Left forelimb (tissue), 1 donor: Measurements from ENCODE around the gene PCSK2.

ENCODE experiments used
- DNase-seq: peaks from one replicate; pipeline ENCODE4 v3.0.0-alpha.2; 2018; ENCODE audit warnings: low spot score

The PCSK2 gene

GRCh38 chr20:17446171-17446570 lies 219.3 kb downstream of the PCSK2 start:
- DNase-seq = no peak

- DNase-seq = no peak
These were observed 221.2 kb downstream of the PCSK2 start for GRCh38 chr20:17448071-17448470.

DNA sequence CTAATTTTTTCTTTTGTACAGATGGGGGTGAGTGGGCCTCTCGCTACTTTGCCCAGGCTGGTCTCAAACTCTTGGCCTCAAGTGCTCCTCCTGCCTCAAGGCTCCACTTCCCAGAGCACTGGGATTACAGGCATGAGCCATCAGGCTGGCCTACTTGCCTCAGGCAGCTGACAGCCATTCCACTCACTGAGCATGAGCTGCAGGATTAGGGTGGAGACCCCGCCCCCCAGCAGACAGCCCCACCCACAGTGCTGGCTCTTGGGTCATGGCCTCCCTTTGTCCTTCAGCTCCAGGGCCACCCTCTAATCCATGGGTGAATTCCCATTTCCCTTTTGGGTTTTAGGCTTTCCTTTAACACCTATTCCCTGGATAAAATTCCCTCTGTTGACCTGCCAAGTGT lies 222.2 kb downstream of the PCSK2 start:
- no peak for DNase-seq

- DNase-seq = no peak
These were observed 225.6 kb downstream of the PCSK2 start for GRCh38 chr20:17452441-17452840.

DNA sequence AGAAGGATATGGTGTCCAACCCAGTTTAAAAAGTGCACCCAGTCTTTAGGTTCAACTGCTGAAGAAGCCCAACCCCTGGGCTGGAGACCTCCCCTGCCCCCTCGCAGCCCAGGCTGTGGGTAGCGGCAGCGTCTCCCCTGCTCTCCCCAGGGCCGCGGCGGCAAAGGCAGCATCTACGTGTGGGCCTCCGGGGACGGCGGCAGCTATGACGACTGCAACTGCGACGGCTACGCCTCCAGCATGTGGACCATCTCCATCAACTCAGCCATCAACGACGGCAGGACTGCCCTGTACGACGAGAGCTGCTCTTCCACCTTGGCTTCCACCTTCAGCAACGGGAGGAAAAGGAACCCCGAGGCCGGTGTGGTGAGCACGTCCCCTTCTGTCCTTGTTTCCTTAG lies 226.8 kb downstream of the PCSK2 start:
- no peak for DNase-seq

DNA sequence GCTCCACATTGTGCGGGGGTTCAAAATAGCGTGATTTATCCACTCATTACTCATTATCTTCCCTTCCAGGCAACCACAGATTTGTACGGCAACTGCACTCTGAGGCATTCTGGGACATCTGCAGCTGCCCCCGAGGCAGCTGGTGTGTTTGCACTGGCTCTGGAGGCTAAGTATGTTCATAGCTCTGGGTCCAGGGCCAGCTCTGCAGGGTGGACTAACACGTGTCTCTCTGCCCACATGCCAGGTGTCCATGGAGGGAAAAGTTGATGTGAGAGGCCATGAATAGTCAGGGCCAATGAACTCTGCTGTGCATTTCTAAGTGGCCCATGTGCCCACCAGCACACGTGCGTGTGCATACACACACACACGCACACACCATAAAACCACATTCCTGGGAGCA lies 229.4 kb downstream of the PCSK2 start:
- DNase-seq = no peak

DNA sequence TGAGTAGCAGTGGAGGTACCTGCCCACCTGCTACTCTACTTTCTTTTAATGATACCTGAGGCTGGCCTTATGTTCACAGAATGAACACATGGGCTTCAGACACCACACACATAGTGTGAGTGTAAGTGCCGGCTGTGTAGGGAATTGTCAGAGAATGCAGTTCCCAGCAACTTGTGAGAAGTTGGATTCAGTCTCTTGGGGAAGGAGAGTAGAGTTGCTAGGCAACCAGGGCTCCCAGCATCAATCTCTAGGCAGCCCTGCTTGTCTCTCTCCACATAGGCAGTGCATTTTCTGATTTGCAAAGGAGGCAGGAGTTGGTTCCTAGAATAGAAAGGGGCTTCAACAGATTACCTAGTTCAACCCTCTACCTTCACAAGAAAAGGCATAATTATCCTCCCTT lies 230.2 kb downstream of the PCSK2 start:
- no peak for DNase-seq

- no peak for DNase-seq
These were observed 230.8 kb downstream of the PCSK2 start for GRCh38 chr20:17457588-17458190.

DNA sequence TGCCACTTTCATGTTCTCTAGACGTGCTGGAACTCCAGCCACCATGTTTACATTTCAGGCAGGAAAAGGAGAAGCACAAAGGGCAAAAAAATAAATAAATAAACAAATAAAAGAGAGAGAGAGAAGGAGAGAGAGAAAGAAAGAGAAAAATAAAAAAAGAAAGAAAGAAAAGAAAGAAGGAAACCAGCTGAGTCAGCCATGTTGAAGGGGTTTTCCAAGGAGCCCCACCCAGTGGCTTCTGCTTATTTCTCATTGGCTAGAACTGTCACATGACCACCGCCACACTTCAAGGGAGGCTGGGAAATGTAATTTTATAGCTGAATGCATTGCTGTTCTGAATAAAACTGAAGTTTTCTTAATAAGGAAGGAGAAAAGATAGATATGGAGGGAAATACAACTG lies 233.3 kb downstream of the PCSK2 start:
- no peak for DNase-seq

GRCh38 chr20:17461941-17462340 lies 235.1 kb downstream of the PCSK2 start:
- no peak for DNase-seq

- no peak for DNase-seq
These were observed 236.9 kb downstream of the PCSK2 start for GRCh38 chr20:17463711-17464110.

- DNase-seq = no peak
These were observed 238.4 kb downstream of the PCSK2 start for GRCh38 chr20:17465236-17465635.

- no peak for DNase-seq
These were observed 239.8 kb downstream of the PCSK2 start for GRCh38 chr20:17466641-17467040.

DNA sequence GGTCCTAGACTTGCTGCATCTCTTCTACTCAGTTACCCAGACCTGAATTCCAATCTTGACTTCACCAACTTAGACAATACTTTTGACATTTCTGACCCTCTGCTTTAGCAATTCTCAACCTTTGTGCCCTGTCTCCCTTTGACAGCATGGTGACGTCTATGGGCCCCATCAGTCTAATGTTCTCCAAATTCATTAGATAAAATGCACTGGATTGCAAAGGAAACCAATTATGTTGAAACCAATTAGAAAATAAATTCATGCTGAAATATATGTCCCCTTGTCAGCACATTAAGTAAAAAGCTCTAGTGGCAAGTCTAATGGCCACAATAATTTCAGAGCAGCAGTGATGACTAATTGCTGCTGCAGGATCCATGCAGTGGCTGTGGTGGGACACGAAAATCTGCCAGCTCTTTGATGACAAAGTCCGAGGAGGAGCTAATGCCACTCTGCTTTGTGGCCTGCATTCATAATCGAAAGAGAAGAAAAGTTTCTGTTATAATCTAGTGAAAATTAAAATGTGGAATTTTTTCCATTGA lies 240.3 kb downstream of the PCSK2 start:
- no peak for DNase-seq

- no peak for DNase-seq
These were observed 241.4 kb downstream of the PCSK2 start for GRCh38 chr20:17468073-17468840.

DNA sequence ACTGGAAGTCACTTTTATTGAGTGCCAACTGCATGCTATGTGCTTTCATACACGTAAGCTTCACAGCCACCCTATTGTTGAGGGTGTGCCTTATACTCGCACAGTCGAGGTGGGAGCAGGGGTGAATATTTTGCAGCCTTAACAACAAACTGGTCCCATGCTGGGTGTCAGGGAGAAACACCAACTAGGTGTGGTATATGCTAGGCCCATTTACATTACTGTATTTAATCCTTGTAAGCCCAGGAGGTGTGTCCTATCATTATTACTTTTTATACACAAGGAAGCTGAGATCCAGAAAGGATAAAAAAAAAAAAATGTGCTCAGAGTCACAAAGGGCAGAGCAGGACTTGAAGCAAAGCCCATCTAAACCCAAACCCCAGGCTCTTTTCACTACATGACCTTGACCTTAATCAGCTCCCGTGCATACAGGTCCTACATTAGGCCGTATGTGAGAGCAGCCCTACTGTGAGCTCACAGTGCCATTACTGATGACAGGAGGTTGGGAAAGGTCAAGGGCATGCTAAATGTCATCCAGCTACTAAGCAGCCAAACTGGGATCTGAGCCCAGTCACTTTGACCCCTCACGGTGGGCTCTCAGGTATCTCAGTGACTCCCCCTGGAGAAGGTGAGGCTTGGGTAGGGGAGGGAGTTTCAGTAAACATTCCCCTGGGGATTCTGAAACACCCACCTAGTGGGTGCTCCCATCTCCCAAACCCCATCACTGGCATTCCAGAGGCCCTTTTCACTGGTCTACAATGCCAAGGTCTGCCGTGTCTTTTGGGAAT lies 242.6 kb downstream of the PCSK2 start:
- DNase-seq = no peak

GRCh38 chr20:17470521-17470920 lies 243.7 kb downstream of the PCSK2 start:
- no peak for DNase-seq

DNA sequence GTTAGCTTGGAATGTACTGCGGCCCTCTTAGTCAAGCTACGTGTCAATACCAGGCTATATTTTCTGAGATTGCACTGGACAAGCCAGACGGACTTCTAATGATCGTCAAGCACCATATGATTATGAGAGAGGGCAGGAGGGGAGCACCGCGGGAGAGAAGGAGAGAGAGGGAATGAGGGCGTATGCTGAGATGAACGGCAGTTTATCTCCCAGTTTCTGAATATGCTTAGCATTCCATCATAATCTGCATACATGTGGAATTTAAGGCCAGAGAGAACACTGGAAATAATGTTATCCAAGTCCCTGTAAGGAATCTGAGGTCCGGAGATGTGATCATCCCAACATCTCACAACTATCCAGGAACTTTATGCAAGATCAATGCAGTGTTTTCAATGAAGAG lies 244.1 kb downstream of the PCSK2 start:
- DNase-seq = no peak

DNA sequence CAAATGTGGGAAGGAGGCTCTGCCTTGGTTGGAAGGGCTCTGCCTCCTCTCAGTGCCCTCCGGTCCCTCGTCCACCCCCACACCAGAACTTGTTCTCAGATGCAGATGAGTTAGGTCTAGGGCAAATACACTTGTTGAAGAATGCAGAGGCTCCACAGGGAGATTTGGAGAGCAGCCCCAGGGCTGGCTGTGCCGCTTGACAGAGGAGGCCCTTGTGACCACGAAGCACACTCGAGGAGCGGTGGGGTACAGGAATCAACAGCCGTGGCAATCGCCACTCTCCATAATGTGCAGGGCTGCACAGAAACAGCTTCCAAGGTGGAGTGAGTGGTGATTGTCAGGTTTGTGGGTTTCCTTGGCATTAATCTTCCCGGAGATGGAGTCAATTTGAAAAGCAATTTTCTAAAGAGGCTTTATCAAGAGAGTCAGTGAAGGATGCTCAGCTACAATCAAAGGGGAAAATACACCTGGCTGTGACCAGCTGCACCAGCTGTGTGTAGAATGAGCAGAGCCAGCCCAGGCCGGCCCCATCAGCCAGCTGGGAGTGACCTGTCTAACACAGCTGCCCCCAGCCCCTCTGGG lies 244.9 kb downstream of the PCSK2 start:
- DNase-seq = no peak

DNA sequence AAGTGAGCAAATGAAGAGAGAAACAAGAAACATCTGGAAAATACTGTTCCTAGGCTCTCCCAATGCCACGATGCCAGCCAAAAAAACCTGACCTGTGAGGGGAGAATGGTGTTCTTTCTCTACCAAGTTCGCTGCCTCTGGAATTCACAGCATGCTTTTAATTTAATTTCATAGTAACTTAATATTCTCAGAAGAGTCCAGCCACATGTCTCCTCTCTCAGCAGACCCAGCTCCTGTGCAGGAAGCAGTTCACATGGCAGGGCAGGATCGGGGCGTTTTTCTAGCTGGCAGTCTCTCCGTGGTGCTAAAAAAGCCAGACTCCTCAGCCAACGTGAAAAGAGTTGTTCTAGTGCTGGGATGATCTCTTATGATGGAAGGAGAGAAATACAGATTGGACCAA lies 246.8 kb downstream of the PCSK2 start:
- DNase-seq = no peak

DNA sequence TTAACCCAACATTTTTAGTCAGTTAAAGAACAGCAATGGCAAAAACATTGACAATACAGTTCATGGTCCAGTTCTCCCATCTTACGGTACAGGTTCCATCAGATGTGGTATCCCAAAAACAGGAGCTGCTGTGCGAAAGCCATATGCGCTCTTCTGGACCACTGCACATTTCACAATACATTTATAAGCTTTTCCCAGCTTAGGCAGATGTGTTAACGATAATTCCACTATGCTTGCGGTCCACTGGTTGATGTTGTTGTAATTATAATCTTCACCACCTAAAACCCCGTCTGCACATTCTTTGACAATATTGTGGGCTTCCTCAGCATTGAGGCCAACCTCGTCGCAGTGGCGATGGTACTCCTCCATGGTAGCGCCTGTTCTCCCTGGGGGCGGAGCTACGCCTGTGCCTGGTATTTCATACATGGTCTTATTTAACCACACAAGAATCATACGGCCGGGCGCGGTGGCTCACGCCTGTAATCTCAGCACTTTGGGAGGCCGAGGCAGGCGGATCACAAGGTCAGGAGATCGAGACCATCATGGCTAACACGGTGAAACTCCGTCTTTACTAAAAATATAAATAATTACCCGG lies 252.3 kb downstream of the PCSK2 start:
- DNase-seq = no peak

DNA sequence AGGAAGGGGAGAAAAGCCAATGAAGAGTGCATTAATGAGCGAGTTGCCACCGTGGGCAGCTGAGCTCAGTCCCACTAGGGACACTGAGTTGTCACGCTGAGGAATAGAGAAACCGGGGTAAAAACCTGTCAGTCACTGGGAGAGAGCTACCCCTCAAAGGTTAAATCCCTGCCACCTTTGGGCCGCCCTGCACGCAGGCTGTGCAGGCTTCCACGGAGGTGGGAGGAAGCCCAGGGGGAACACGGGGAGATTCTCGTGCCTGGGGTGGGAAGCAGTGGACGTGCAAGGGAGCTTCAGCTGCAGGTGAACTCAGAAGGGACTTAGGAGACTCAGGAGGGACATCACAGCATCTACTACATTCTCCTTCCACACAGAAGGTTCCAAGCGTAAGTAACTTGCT lies 253.9 kb downstream of the PCSK2 start:
- no peak for DNase-seq
